ENCODE data around the gene PDS5B.
"Not testable (repeated sequence)": the region's sequence is repeated elsewhere in the genome, so short reads cannot be mapped to it uniquely, and the experiment has no call there.

Gene PDS5B

DNA sequence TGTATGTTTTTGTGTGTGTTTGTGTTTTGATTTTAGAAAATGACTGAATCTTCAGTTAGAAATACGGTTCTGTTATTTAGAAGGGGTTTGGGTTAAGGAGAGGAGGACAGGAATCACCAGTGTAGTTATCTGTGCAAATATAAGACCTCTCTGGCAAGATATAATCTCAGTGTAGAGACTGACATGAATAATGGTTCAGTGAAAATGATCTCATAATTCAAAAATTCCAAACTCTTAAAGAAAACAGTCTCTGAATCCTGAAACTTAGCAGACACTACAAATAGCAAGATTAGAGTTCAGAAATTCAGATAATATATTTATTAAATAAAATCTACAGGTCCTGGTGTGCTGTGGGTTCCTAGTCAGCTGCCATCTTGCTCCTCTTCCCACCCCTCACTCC, 73.5 kb downstream of the PDS5B start:
- no peak for DNase-seq (ENCODE audit: low spot score)

DNA sequence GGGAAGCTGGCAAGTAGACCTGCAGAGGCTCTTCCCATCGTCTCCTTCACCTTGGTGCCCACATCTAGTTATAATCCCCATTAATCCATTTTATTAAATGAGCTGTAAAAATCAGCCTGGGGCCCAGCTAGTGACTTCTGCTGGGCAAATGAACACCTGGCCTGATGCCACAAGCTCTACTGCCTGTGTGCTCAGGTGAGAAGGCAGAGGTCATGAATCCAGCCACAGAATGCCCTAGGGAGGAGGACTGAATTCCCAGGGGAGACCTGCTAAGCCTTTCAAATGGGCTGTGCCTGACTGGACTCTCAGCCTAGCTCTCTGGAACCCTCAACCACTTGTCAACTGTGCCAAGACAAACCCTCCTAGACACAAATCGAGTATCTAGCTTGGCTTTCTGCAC, 74.0 kb downstream of the PDS5B start:
- DNase-seq (ENCODE audit: low spot score), result no peak

DNA sequence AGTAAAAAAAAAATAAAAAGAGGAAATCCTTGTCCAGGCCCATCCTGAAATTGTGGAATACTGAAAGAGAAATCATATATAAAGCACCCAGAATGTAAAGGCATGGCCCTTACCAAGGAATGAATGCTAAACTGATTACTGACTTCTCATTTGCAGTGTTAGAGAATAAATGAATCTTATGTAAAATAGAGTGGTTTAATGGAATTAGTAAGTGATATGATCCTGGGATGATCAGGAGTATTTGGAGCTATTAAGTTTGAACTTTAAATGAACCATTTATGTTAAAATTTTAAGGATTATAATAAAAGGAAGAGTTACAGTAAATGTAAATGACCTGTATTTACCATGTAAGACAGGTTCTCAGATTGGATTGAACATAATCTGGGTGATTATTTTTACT, 75.4 kb downstream of the PDS5B start:
- DNase-seq (ENCODE audit: low spot score), result no peak

DNA sequence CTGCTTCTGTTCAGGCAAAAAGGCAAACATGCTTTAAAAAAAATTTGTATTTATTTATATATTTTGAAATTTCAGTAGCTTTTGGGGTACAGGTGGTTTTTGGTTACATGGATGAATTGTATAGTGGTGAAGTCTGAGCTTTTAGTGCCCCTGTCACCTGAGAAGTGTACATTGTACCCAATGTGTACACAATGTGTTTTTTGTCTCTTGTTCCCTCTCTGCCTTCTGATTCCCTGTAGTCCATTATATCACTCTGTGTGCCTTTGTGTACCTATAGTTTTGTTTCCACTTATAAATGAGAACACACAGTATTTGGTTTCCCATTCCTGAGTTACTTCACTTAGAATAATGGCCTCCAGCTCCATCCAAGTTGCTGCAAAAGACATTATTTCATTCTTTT, 77.4 kb downstream of the PDS5B start:
- no peak for DNase-seq (ENCODE audit: low spot score)

- DNase-seq (ENCODE audit: low spot score), result no peak
Observed at GRCh38 chr13:32666990-32667571, 80.8 kb downstream of the PDS5B start.

DNA sequence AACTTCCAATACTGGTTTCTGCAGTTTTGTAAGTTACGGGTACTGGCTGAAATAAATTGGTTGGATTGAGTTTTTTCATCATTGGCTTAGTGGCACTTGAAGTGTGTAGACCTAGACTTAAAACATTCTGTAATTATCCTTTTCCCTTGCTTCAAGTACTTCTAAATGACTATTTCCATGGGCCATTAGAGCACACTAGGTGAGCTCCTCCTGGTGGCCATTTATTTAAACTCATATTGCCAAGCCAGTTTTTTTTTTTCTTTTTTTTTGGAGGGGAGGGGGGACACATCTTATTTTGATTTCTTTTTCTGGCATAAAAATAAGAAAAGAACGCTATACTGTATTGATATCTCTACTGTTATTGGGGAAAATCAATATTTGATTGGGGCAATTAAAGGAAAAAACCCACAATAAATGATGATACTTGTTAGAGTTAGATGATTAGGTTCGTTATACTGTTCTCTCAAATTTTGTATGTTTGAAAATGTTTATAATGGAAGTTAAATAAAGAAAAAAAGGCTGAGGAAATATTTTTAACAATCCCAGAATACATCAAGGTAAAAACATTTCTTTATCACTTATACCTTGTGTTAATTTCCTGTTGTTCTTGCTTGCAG, 82.9 kb downstream of the PDS5B start:
- DNase-seq (ENCODE audit: low spot score), result peak; percentile 13

GRCh38 chr13:32674503-32674902, 88.3 kb downstream of the PDS5B start:
- DNase-seq (ENCODE audit: low spot score), result no peak

DNA sequence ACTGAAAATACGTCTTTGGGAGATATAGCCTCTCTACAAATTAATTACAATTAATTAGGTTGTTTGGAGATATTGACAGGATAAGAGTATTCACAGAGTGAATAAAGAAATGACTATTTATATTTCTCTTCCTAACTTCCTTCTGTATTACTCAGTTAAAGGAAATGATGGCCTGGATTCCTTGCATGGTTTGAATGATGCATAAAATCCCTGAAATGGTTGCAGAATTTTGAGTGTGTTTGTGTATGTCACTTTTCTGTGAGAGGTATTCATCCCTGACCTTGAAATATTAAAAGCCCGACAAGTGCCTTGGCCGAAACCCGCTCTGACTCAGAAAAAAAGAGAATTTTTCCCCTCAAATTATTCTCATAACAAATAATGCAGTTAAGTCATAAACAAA, 90.0 kb downstream of the PDS5B start:
- DNase-seq (ENCODE audit: low spot score), result no peak

DNA sequence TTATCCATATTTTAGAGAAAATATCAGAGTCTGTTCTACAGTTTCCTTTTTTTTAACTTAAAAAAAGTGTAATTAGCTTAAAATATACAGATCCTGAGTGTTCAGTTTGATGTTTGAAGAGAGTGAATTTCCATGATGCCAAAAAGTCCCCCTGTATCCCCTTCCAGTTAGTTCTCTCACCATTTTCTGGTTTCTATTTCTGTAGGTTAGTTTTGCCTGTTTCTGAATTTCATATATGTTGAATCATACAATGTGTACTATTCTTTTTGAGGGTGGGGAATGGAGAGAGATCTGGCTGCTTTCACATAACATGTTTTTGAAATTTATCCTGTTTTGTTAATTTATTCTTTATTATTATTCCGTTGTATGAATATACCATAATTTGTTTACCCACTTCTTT, 95.9 kb downstream of the PDS5B start:
- no peak for DNase-seq (ENCODE audit: low spot score)

- DNase-seq (ENCODE audit: low spot score), result no peak
Observed at GRCh38 chr13:32682740-32683139, 96.5 kb downstream of the PDS5B start.

- DNase-seq (ENCODE audit: low spot score), result no peak
Observed at GRCh38 chr13:32687275-32687674, 101.0 kb downstream of the PDS5B start.

- no peak for DNase-seq (ENCODE audit: low spot score)
Observed at GRCh38 chr13:32695602-32696250, 109.5 kb downstream of the PDS5B start.

GRCh38 chr13:32707471-32707870, 121.2 kb downstream of the PDS5B start:
- DNase-seq (ENCODE audit: low spot score), result no peak

- DNase-seq (ENCODE audit: low spot score), result no peak
Observed at GRCh38 chr13:32713397-32713796, 127.1 kb downstream of the PDS5B start.

GRCh38 chr13:32716201-32716600, 129.9 kb downstream of the PDS5B start:
- not testable (repeated sequence) for DNase-seq (ENCODE audit: low spot score)

GRCh38 chr13:32720026-32720425, 133.8 kb downstream of the PDS5B start:
- DNase-seq (ENCODE audit: low spot score), result no peak

DNA sequence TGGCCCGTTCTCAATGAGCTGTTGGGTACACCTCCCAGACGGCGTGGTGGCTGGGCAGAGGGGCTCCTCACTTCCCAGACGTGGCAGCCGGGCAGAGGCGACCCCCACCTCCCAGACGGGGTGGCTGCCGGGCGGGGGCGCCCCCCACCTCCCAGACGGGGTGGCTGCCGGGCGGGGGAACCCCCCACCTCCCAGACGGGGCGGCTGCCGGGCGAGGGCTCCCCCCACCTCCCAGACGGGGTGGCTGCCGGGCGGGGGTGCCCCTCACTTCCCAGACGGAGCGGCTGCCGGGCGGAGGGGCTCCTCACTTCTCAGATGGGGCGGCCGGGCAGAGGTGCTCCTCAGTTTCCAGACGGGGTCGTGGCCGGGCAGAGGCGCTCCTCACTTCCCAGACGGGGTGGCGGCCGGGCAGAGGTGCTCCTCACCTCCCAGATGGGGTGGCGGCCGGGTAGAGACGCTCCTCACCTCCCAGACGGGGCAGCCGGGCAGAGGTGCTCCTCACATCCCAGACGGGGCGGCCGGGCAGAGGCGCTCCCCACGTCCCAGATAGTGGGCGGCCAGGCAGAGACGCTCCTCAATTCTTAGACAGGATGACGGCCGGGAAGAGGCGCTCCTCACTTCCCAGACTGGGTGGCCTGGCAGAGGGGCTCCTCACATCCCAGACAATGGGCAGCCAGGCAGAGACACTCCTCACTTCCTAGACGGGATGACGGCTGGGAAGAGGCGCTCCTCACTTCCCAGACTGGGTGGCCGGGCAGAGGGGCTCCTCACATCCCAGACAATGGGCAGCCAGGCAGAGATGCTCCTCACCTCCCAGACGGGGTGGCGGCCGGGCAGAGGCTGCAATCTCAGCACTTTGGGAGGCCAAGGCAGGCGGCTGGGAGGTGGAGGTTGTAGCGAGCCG, 135.1 kb downstream of the PDS5B start:
- not testable (repeated sequence) for DNase-seq (ENCODE audit: low spot score)

DNA sequence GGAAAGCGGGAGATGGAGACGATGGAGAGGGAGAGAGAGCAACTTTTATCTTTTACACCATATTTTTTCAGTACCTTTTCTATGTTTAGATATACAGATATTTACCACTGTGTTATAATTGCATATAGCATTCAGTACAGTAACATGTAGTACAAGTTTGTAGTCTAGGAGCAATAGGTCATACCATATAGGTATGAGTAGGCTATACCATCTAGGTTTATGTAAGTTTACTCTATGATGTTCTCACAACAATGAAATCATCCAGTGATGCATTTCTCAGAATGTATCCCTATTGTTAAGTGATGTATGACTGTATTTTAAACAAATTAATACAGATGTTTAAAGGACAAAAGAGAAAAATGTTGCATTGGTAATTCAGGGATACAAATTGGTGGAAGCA, 136.1 kb downstream of the PDS5B start:
- DNase-seq (ENCODE audit: low spot score), result no peak

DNA sequence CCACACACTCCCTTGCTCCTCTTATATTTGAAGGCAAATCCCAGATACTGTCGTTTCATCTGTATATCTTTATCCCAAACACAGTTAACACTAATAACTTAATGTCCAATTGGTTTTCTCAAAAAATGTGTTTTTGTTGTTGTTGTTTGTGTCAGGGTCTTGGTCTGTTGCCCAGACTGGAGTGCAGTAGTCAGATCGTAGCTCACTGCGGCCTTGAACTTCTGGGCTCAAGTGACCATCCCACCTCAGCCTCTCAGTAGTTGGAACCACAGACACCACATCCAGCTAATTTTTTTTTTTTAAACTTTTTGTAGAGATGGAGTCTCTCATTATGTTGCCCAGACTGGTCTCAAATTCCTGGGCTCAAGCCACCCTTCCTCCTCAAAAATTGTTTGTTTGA, 137.7 kb downstream of the PDS5B start:
- no peak for DNase-seq (ENCODE audit: low spot score)

DNA sequence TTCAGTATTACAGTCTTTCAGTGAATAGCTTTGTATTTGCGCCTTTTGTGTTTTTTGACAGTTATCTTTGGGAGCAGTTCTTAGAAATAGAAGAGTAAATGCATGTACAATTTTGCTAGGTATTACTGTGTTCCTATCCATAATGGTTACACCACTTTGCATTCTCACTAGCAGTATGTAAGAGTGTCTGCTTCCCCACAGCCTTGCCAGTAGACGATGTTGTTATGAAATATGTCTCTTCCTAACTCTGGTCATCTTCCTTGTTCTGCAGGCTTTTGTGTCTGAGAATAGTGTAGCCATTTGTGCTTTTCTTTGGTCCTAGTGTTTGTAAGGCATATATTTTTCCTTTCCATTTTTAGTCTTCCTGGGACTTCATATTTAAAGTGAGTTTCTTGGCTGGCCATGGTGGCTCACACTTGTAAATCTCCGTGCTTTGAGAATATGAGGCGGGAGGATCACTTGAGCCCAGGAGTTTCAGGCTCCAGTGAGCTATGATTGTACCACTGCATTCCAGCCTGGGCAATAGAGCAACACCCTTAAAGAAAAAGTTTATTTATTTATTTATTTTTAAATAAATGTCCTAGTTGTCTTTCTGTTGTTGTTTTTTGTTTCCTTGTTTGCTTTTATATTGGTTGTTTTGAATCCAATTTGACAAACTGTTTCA, 140.3 kb downstream of the PDS5B start:
- DNase-seq (ENCODE audit: low spot score), result no peak

- DNase-seq (ENCODE audit: low spot score), result no peak
Observed at GRCh38 chr13:32728327-32728726, 142.1 kb downstream of the PDS5B start.

GRCh38 chr13:32729097-32729496, 142.8 kb downstream of the PDS5B start:
- DNase-seq (ENCODE audit: low spot score), result not testable (repeated sequence)

Data from COLO829 (cell line).